AG10803 (cell line): ENCODE measurements around the gene CCDC85B.
"Not testable (repeated sequence)": the region's sequence is repeated elsewhere in the genome, so short reads cannot be mapped to it uniquely, and the experiment has no call there.

ENCODE experiments used
- DNase-seq: peaks from one replicate; pipeline ENCODE4 v3.0.0; 2010; ENCODE audit warnings: low read depth
- H3K4me3 ChIP-seq: 2 replicates; pipeline ENCODE4 v1.5.1; 2011; ENCODE audit warnings: mild to moderate bottlenecking, low read length, control low read depth
- CTCF ChIP-seq: conservative IDR thresholded peaks from 2 replicates; pipeline ENCODE4 v1.5.1; 2011; ENCODE audit warnings: mild to moderate bottlenecking, low read length, control low read depth, inconsistent platforms

Gene CCDC85B

DNA sequence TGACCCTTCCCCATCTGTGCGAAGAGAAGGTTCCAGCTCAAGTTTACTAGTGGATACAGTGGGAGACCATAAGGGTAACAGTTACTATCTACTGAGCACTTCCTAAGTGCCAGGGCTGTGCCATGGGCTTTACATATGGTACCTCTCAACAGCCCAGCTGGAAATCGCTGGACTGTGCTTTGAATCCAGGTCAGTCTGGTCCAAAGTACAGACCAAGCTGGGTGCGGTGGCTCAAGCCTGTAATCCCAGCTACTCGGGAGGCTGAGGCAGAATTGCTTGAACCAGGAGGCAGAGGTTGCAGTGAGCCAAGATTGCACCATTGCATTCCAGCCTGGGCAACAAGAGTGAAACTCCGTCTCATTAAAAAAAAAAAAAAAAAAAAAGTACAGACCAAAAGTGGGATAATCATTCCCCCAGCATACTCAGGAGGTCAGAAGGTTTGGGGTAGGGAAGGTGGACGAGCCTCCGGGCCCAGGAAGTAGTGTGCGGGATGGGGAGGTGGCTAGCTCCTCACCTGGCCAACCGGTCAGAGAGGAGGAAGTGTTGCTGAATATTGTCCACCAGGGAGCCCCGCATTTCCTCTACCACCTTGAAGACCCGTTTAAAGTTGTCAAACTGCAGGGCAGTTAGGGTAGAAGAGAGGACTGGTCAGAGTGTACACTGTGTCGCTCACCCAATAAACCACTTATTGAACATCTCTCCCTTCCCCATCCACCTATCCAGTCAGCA, 4.5 kb upstream of the CCDC85B start:
- no peak for TF ChIP-seq CTCF
- no peak overlapping the region for H3K4me3 ChIP-seq
- DNase-seq: no peak

GRCh38 chr11:65886826-65887722, 3.4 kb upstream of the CCDC85B start:
- TF ChIP-seq CTCF: no peak
- H3K4me3 ChIP-seq: peak overlapping the region; percentile 93
- DNase-seq: no peak

DNA sequence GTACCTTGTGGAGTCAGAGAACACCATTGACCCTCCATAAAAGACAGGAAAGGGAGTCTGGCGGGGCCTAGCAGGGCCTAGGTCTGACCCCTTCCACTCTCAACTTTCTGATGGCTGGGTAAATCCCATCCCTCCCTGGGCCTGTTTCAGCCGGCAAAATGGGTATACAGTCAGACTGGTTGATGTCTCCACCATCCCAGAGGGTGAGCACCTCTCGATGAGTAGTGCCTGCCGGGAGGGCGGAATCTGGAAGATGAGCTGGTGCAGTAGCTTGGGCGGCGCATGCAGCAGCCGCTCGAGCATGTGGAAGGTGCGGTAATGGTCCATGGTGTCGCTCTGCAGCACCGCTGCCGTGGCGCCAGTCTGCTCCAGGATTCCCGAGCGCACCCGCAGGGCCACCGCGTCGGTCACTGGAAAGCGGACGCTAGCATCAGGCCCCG, 2.7 kb upstream of the CCDC85B start:
- peak overlapping the region; percentile 93 for H3K4me3 ChIP-seq
- peak; percentile 40 for DNase-seq
- TF ChIP-seq CTCF: no peak

DNA sequence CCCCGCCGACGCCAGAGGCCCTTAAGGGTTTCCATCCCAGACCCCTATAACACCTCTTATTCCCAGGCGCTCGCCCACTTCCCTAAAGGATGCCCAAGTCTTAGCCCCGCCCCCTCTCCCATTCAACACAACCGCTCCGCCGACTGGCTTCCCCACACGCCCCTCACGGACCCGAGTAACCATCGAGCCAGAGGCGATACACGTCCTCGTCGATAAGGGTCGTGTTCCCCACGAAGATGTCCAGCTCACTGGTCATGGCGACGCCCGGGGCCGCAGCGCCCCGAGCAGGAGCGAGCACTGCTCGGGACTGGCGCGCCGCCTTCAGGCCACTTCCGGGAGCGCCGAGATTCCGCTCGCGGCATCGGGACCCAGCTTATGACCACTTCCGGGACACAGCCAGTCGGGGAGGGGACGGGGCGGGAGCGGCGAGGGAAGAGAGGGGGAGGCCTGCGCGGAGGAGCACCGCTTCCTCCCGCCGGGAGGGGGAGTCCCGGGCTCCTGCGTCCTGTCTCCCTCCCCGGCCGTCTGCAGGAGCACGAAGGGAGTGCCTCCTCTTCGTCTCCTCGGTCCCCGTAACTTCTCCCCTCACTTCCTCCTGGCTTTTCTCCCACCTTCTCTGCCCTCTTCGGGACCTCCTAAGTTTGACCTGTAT, 2.2 kb upstream of the CCDC85B start, which contains the start of gene FIBP:
FIBP (minus strand) TSS at position 309 of the 652 bp plus-strand sequence; CDS start at position 256, 53 bp downstream.
- H3K4me3 ChIP-seq: peak within 1 kb of the TSS; percentile 93
- no peak; the same call in none of the 2 replicates for TF ChIP-seq CTCF
- DNase-seq: peak; percentile 97

DNA sequence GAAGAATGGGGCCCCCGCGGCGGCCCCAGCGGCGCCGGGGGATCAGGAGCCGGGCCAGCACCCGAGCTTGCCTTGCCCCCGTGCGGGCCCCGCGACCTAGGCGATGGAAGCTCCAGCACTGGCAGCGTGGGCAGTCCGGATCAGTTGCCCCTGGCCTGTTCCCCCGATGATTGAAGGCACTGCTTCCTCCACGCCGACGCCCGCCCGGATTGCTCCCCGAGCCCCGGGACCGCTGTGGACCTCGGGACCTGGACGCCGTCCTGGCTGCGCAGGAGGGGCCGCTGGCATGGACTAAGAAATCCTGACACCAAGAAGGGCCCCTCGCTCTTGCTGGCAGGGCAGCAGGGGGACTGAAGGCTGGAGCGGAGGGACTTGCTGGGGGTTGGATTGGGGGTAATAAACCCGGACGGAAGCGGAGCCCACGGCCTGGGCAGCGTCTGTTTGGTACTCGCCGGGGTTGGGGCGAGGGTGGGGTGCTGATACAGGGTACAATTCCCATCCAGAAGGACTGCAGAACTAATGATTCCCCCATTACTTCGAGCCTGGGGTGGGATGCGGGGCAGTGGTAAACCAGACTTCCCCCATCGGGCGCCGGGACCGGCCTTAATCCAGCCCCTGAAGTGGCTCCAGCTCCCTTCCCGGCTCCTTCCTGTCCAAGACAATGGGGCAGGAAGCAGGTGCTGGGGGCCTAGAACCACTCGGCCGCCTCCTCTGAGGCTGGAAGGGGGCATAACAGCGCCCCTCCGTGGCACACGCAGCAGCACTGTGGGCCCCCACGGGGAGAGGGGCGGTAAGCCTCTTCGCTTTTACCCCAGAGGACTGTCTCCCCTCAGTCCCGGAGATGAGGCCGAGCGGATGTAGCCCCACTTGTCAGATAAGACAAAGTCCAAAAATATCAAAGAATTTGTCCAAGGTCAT, 1.0 kb downstream of the CCDC85B start:
- peak overlapping the region; percentile 75 for H3K4me3 ChIP-seq
- no peak for DNase-seq
- TF ChIP-seq CTCF: peak; percentile 31

DNA sequence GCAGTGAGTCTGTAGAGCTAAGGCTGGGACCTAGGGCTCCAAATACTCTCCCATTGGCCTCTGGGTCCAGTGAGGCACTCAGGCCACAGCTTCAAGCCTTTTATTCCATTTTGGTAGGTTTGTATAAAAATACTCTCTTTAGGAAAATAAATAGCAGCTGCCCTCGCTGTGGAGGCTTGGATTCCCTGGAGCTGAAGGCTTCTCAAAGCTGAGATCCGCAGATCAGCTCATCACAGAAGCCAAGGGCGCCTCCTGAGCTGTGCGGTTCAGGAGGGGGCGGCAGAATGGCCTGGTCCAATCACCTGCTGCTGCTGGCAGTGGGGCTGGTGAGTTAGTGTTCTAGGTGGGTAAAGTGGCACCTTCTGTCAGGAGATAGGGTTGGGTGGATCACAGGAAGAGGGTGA, 1.7 kb downstream of the CCDC85B start:
- H3K4me3 ChIP-seq: peak overlapping the region; percentile 75
- DNase-seq: not testable (repeated sequence)
